ENCODE measurements around the gene AMPD3.

AMPD3 gene

GRCh38 chr11:10496296-10496936 lies 41.4 kb downstream of the AMPD3 start:
- TF ChIP-seq CTCF (IDR thresholded peaks at IDR 0.05; ENCODE audit: extremely low read depth, missing control alignments) = no peak
- no peak for DNase-seq (ENCODE audit: low spot score)

GRCh38 chr11:10497371-10498021 lies 42.4 kb downstream of the AMPD3 start:
- TF ChIP-seq CTCF (IDR thresholded peaks at IDR 0.05; ENCODE audit: extremely low read depth, missing control alignments) = no peak

GRCh38 chr11:10498022-10498400 lies 42.9 kb downstream of the AMPD3 start:
- TF ChIP-seq CTCF (IDR thresholded peaks at IDR 0.05; ENCODE audit: extremely low read depth, missing control alignments) = no peak
- DNase-seq (ENCODE audit: low spot score) = no peak

More at GRCh38 chr11:10497371-10498021, 42.4 kb downstream of the AMPD3 start:
- no peak for DNase-seq (ENCODE audit: low spot score)

- no peak for TF ChIP-seq CTCF (IDR thresholded peaks at IDR 0.05; ENCODE audit: extremely low read depth, missing control alignments)
- DNase-seq (ENCODE audit: low spot score) = no peak
These were observed 43.6 kb downstream of the AMPD3 start for GRCh38 chr11:10498426-10499250.

GRCh38 chr11:10499452-10499851 lies 44.4 kb downstream of the AMPD3 start:
- no peak for TF ChIP-seq CTCF (IDR thresholded peaks at IDR 0.05; ENCODE audit: extremely low read depth, missing control alignments)
- no peak for DNase-seq (ENCODE audit: low spot score)

- no peak for DNase-seq (ENCODE audit: low spot score)
- no peak for TF ChIP-seq CTCF (IDR thresholded peaks at IDR 0.05; ENCODE audit: extremely low read depth, missing control alignments)
These were observed 45.0 kb downstream of the AMPD3 start for GRCh38 chr11:10499874-10500601.

Measured in GM20000 (cell line).